Spleen (tissue), 11 donors: ENCODE measurements around the gene ME2. TPM values are rescaled to one million over a fixed set of nuclear protein-coding genes. Genes with fewer than 3 reads are reported as not detected.
"Not testable (repeated sequence)": the region's sequence is repeated elsewhere in the genome, so short reads cannot be mapped to it uniquely, and the experiment has no call there.

Experiments
- DNase-seq: peaks from one replicate; pipeline ENCODE4 v3.0.0-alpha.2; 2020
- H3K27ac ChIP-seq, 8 donors: fragments of 200-600 bp; sonication (generic) in 7 of 8; 1 replicate in 4 of 8; 2 replicates in 4 of 8; pipeline versions ENCODE4 v1.5.0 to v1.8.0; 2016 to 2021; ENCODE audit warnings: inconsistent platforms in 4 of 8, mild to moderate bottlenecking in 4 of 8, moderate library complexity in 1 of 8
- H3K27me3 ChIP-seq, 7 donors: fragments of 200-600 bp; sonication (generic) in 6 of 7; replicated peaks in 1 of 7; 1 replicate in 4 of 7; 2 replicates in 3 of 7; pipeline versions ENCODE4 v1.5.0 to v1.8.0; 2016 to 2021; ENCODE audit warnings: inconsistent platforms in 3 of 7, mild to moderate bottlenecking in 1 of 7
- H3K36me3 ChIP-seq, 6 donors: fragments of 200-600 bp; sonication (generic) in 5 of 6; 1 replicate in 4 of 6; 2 replicates in 2 of 6; pipeline versions ENCODE4 v1.5.0 to v1.8.0; 2016 to 2021; ENCODE audit warnings: inconsistent platforms in 2 of 6
- H3K4me1 ChIP-seq, 6 donors: fragments of 200-600 bp; sonication (generic) in 5 of 6; 1 replicate in 3 of 6; 2 replicates in 3 of 6; pipeline versions ENCODE4 v1.5.0 to v1.8.0; 2016 to 2021; ENCODE audit warnings: inconsistent platforms in 3 of 6
- H3K4me3 ChIP-seq, 8 donors: fragments of 200-600 bp; sonication (generic) in 7 of 8; 1 replicate in 4 of 8; 2 replicates in 4 of 8; pipeline versions ENCODE4 v1.5.0 to v1.8.0; 2016 to 2021; ENCODE audit warnings: inconsistent platforms in 4 of 8, mild to moderate bottlenecking in 4 of 8, moderate library complexity in 2 of 8
- H3K9me3 ChIP-seq, 8 donors: fragments of 200-600 bp; sonication (generic) in 7 of 8; 1 replicate in 4 of 8; 2 replicates in 4 of 8; pipeline versions ENCODE4 v1.5.0 to v1.8.0; 2016 to 2021; ENCODE audit warnings: inconsistent platforms in 4 of 8
- POLR2A ChIP-seq, 3 donors: fragments of 450-650 bp; IDR thresholded peaks; one replicate each; pipeline ENCODE4 v1.5.1; 2017; ENCODE audit warnings: antibody characterized with exemption in 3 of 3, mild to moderate bottlenecking in 1 of 3
- POLR2AphosphoS5 ChIP-seq, 3 donors: sonication (generic); formaldehyde crosslinking; IDR thresholded peaks; one replicate each; pipeline ENCODE4 v1.5.1; 2017; ENCODE audit warnings: antibody characterized with exemption in 3 of 3
- WGBS, 5 donors: extraction: QIAGEN DNeasy Blood & Tissue Kit in 3 of 5; methylation state at CpG; one replicate each; pipeline versions ENCODE4 v1.1.5 to v1.1.7; 2013 to 2018; 5-methylcytosine and 5-hydroxymethylcytosine counted together
- intact Hi-C: fragments of 100-400 bp; cut with DNase I; formaldehyde crosslinking; loops from one replicate; pipeline ENCODE4 v1.15.0; 2023; ENCODE audit warnings: low total_unique reads
- polyA plus RNA-seq, 3 donors: library from polyadenylated mRNA; stranded (reverse); fragments of 200-250 nt; gene quantifications; one replicate each; pipeline ENCODE4 v1.2.1, GENCODE V29; 2013
- total RNA-seq, 7 donors: library from RNA; depleted of rRNA in 3 of 7; stranded (reverse); fragments of >200 nt in 3 of 7; fragmentation: NEBNext Ultra II Directional in 4 of 7; extraction: Animal tissue kit (Norgen Biotek cat#: 25700) in 4 of 7; gene quantifications; one replicate each; pipeline versions ENCODE4 v1.1.0 to v1.2.1, GENCODE V29; 2016 to 2021
- TF ChIP-seq, protein P1 (sequence below), 11 experiments: fragments of 200-600 bp in 7 of 11; fragments of 450-650 bp in 4 of 11; sonication (generic) in 4 of 11; IDR thresholded peaks in 8 of 11; conservative IDR thresholded peaks in 3 of 11; 1 replicate in 7 of 11; 2 replicates in 4 of 11; pipeline versions ENCODE4 v1.4.0 to v1.8.0; 2016 to 2021; ENCODE audit warnings: antibody characterized with exemption in 11 of 11, inconsistent platforms in 4 of 11, mild to moderate bottlenecking in 1 of 11
- donor health status: healthy with polysubstance abuse.
- donor health status: DM: no; HTN: no; CAD: no; lungs with moderate emphysema.
- donor health status: DM: no; HTN: no; CAD: no.
- donor health status: Bipolar disorder and iron deficiency.
- donor health status: healthy.
- donor health status: DM: no; HTN: no; CAD: no.
- donor health status: DM: yes; HTN: yes; CAD: no.

ME2 gene
- total and polyA plus RNA-seq, 10 donors, result 25.9 to 179 (median 95.6) TPM

DNA sequence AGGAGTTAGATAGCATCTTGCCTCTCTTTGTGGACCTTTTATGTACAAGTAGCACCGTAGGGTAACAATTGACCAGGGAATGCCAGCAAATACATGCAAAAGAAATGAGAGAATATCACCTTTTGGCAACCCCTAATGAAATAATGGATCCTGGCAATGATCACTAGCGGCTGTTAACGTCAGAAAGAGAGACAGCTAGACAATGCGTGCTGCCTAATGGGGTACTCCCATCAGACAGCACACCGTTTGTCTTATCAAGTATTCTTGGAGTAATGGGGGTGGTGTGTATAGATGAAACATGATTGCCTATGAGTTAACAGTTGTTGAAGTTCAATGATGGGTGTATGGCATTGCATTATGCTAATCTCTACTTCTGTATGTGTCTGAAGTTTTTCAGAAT is 90.5 kb downstream of the ME2 start:
- Histone ChIP-seq H3K4me3 (peak overlapping the region in 1 of 8 donors; percentile 93), H3K27ac (peak overlapping the region in 2 of 8 donors; percentile 97 to 99)

DNA sequence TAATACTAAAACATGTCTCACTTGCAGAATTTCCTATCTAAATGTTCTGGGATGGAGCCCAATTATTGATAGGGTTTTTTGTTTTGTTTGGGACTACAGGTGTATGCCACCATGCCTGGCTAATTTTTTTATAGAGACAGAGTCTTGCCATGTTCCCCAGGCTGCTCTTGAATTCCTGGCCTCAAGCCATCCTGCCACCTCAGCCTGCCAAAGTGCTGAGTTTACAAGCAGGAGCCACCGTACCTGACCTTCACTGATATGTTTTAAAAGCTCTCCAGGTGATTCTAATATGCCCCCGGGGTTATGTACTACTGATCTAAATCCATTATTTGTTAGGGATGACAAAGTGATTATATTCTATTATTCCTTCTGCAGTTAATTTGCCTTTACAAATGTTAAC is 91.1 kb downstream of the ME2 start:
- TF ChIP-seq POLR2A (IDR thresholded peaks at IDR 0.05) (no peak), POLR2AphosphoS5 (IDR thresholded peaks at IDR 0.05) (no peak)
- TF ChIP-seq, protein P1, sequence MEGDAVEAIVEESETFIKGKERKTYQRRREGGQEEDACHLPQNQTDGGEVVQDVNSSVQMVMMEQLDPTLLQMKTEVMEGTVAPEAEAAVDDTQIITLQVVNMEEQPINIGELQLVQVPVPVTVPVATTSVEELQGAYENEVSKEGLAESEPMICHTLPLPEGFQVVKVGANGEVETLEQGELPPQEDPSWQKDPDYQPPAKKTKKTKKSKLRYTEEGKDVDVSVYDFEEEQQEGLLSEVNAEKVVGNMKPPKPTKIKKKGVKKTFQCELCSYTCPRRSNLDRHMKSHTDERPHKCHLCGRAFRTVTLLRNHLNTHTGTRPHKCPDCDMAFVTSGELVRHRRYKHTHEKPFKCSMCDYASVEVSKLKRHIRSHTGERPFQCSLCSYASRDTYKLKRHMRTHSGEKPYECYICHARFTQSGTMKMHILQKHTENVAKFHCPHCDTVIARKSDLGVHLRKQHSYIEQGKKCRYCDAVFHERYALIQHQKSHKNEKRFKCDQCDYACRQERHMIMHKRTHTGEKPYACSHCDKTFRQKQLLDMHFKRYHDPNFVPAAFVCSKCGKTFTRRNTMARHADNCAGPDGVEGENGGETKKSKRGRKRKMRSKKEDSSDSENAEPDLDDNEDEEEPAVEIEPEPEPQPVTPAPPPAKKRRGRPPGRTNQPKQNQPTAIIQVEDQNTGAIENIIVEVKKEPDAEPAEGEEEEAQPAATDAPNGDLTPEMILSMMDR (IDR thresholded peaks at IDR 0.05 in 8 of 11, conservative IDR thresholded peaks at IDR 0.05 in 3 of 11), result no peak
- Histone ChIP-seq H3K36me3 (peaks cover 0 to 8% (median 3%) of the 10 kb centered on the region in 6 donors), H3K27ac (no peak overlapping the region), H3K9me3 (no peaks in the 10 kb centered on the region), H3K4me1 (peaks cover 6 to 27% (median 17%) of the 10 kb centered on the region in 6 donors), H3K4me3 (no peak overlapping the region), H3K27me3 (no peaks in the 10 kb centered on the region)
- intact Hi-C loops, result no loop called here
- no peak for DNase-seq
- 70 to 93% (median 73%) methylated on average over 2 of the region's 2 CpGs for WGBS, 5 donors

More for the DNA sequence above, 90.5 kb downstream of the ME2 start:
- peaks cover 6 to 27% (median 17%) of the 10 kb centered on the region in 6 donors for H3K4me1 ChIP-seq
- 84 to 89% (median 86%) methylated on average over 5 of the region's 5 CpGs for WGBS, 5 donors
- H3K27me3 ChIP-seq, result no peaks in the 10 kb centered on the region
- intact Hi-C loops, result loop anchor here (5.0 kb wide), 2 partner anchors 63 to 87 kb away; partner anchors contain the start of gene SMAD4
- peaks cover 0 to 2% (median 0%) of the 10 kb centered on the region in 6 donors for H3K36me3 ChIP-seq
- no peaks in the 10 kb centered on the region for H3K9me3 ChIP-seq
- TF ChIP-seq POLR2AphosphoS5 (IDR thresholded peaks at IDR 0.05) (no peak), POLR2A (IDR thresholded peaks at IDR 0.05) (no peak)
- TF ChIP-seq, protein P1 (IDR thresholded peaks at IDR 0.05 in 8 of 11, conservative IDR thresholded peaks at IDR 0.05 in 3 of 11), result no peak
- DNase-seq, result no peak

DNA sequence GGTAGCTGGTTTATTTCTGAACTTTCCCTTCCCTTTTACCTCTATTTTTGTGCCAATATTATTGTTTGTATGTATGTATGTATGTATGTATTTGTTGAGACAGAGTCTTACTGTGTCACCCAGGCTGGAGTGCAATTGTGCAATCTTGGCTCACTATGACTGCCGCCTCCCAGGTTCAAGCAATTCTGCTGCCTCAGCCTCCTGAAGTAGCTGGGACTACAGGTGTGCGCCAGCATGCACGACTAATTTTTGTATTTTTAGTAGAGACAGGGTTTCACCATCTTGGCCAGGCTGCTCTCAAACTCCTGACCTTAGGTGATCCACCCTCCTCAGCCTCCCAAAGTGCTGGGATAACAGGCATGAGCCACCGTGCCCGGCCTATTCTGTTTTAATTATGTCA is 93.5 kb downstream of the ME2 start:
- H3K4me3 ChIP-seq, H3K27ac ChIP-seq, DNase-seq, H3K27me3 ChIP-seq, intact Hi-C loops: not testable (repeated sequence)
- Histone ChIP-seq H3K9me3 (peaks cover 0 to 12% (median 9%) of the 10 kb centered on the region in 8 donors), H3K4me1 (peaks cover 6 to 25% (median 17%) of the 10 kb centered on the region in 6 donors), H3K36me3 (peaks cover 3 to 32% (median 26%) of the 10 kb centered on the region in 6 donors)
- 82 to 91% (median 88%) methylated on average over 5 of the region's 5 CpGs for WGBS, 5 donors

DNA sequence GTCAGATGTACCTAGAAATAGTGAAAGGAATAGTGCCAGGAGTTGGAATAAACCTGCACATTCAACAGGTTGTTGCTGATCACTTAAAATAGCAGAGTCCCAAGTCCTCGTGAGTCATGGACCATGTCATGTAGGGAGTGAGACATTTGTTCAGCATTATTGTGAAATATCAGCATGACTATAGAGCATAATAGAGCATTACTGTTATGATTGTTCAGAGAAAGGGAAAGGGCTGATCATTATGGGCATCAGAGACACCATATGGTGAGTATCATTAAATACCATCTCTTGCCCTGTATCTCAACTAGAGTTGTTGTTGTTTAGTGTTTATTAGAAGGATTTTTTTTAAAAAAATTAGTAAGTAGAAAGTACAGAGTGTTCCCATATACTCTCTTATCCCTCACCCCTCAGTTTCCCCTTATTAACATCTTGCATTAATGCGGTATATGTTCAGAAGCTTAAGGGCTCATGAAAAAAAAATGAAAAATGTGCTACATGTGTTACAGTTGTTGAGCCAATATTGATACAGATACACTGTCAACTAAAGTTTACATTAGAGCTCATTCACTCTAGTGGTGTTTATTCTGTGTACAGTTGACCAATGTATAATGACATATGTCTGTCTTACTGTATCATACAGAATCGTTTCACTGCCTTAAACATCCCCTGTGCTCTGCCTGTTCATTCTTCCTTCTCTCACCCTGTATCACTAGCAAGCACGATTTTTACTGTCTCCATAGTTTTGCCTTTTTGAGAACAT is 94.6 kb downstream of the ME2 start:
- DNase-seq, result no peak
- Histone ChIP-seq H3K27me3 (no peaks in the 10 kb centered on the region), H3K27ac (no peak overlapping the region), H3K36me3 (peaks cover 3 to 43% (median 36%) of the 10 kb centered on the region in 6 donors), H3K4me1 (peaks cover 6 to 19% (median 13%) of the 10 kb centered on the region in 6 donors), H3K9me3 (peaks cover 0 to 21% (median 15%) of the 10 kb centered on the region in 8 donors), H3K4me3 (no peak overlapping the region)
- TF ChIP-seq POLR2AphosphoS5 (IDR thresholded peaks at IDR 0.05) (no peak), POLR2A (IDR thresholded peaks at IDR 0.05) (no peak)
- TF ChIP-seq, protein P1 (IDR thresholded peaks at IDR 0.05 in 8 of 11, conservative IDR thresholded peaks at IDR 0.05 in 3 of 11), result no peak
- WGBS, 5 donors, result 83 to 93% (median 88%) methylated on average over 4 of the region's 4 CpGs
- intact Hi-C loops, result no loop called here
